IMR-90 (cell line): ENCODE data around the gene JAK1. TPM values are rescaled to one million over a fixed set of nuclear protein-coding genes. Genes with fewer than 3 reads are reported as not detected.

Experiments
- ATAC-seq: fragments of 200-7000 bp; cut with Tn5 transposase; 2 replicates; pipeline ENCODE4 v1.9.1; 2020; ENCODE audit warnings: low read depth, mild to moderate bottlenecking, moderate library complexity
- BruUV-seq: library from RNA; stranded (reverse); fragments of 400-500 nt; replicated peaks from 2 replicates; lab custom pipeline; 2021; lab: Mats Ljungman, UMichigan
- CTCF ChIA-PET: fragments of 300-600 bp; formaldehyde crosslinking; extraction: SDS; loops from one replicate; lab custom pipeline; 2021; ENCODE audit warnings: antibody characterized with exemption; lab: Yijun Ruan, JAX
- POLR2A ChIA-PET: fragments of 300-600 bp; sonication (Branson Sonifier 250); formaldehyde crosslinking; loops from one replicate; lab custom pipeline; 2022; ENCODE audit warnings: antibody characterized with exemption; ENCODE audit not compliant: unreplicated experiment; lab: Charles Lee
- DNase-seq: peaks from one replicate; pipeline ENCODE4 v3.0.0; 2013
- H2AFZ ChIP-seq: replicated peaks from 2 replicates; pipeline ENCODE3; 2013; ENCODE audit warnings: low read length, mild to moderate bottlenecking; ENCODE audit not compliant: poor library complexity
- H2AK5ac ChIP-seq: 2 replicates; pipeline ENCODE4 v1.6.1; 2013; ENCODE audit warnings: low read depth, low read length, inconsistent platforms
- H2AK9ac ChIP-seq: replicated peaks from 2 replicates; pipeline ENCODE3; 2013; ENCODE audit warnings: mild to moderate bottlenecking, low read depth, low read length, moderate library complexity; ENCODE audit not compliant: poor library complexity
- H2BK120ac ChIP-seq: 2 replicates; pipeline ENCODE4 v1.6.1; 2013; ENCODE audit warnings: low read depth, low read length, inconsistent platforms
- H2BK15ac ChIP-seq: 3 replicates; pipeline ENCODE4 v1.6.1; 2013; ENCODE audit warnings: low read depth, low read length, inconsistent platforms
- H2BK20ac ChIP-seq: 2 replicates; pipeline ENCODE4 v1.6.1; 2013; ENCODE audit warnings: low read depth, mild to moderate bottlenecking, inconsistent platforms, low read length, moderate library complexity
- H2BK5ac ChIP-seq: 2 replicates; pipeline ENCODE4 v1.6.1; 2013; ENCODE audit warnings: mild to moderate bottlenecking, low read depth, low read length, inconsistent platforms; ENCODE audit not compliant: poor library complexity, severe bottlenecking
- H3K14ac ChIP-seq: replicated peaks from 2 replicates; pipeline ENCODE4 v1.6.1; 2013; ENCODE audit warnings: low read depth, low read length, inconsistent platforms
- H3K18ac ChIP-seq: 2 replicates; pipeline ENCODE4 v1.6.1; 2013; ENCODE audit warnings: low read depth, low read length, control low read depth
- H3K23ac ChIP-seq: 2 replicates; pipeline ENCODE4 v1.6.1; 2013; ENCODE audit warnings: low read depth, low read length, inconsistent platforms
- H3K27ac ChIP-seq: 2 replicates; pipeline ENCODE4 v1.5.1; 2013; ENCODE audit warnings: mild to moderate bottlenecking, control low read depth, low read length; ENCODE audit not compliant: insufficient read depth
- H3K27me3 ChIP-seq: 2 replicates; pipeline ENCODE4 v1.6.1; 2013; ENCODE audit warnings: low read length; ENCODE audit not compliant: control insufficient read depth, insufficient read depth
- H3K36me3 ChIP-seq: 2 replicates; pipeline ENCODE4 v1.6.1; 2013; ENCODE audit warnings: low read length, mixed read lengths; ENCODE audit not compliant: control insufficient read depth, insufficient read depth
- H3K4ac ChIP-seq: 2 replicates; pipeline ENCODE4 v1.6.1; 2013; ENCODE audit warnings: low read depth, low read length, inconsistent platforms
- H3K4me1 ChIP-seq: 2 replicates; pipeline ENCODE4 v1.6.1; 2013; ENCODE audit warnings: low read length, mixed read lengths; ENCODE audit not compliant: control insufficient read depth, insufficient read depth
- H3K4me2 ChIP-seq: 2 replicates; pipeline ENCODE4 v1.6.1; 2013; ENCODE audit warnings: low read depth, mild to moderate bottlenecking, control low read depth, low read length, moderate library complexity
- H3K4me3 ChIP-seq: 2 replicates; pipeline ENCODE4 v1.5.1; 2013; ENCODE audit warnings: low read depth, mild to moderate bottlenecking, control low read depth, low read length, moderate library complexity; ENCODE audit not compliant: insufficient read depth
- H3K56ac ChIP-seq: 2 replicates; pipeline ENCODE4 v1.6.1; 2013; ENCODE audit warnings: low read length, inconsistent platforms; ENCODE audit not compliant: insufficient read depth; ENCODE audit errors: extremely low read depth
- H3K79me1 ChIP-seq, 2 experiments: 2 replicates each; pipeline ENCODE4 v1.6.1; 2013; ENCODE audit warnings: low read length in 2 of 2, inconsistent platforms in 1 of 2, low read depth in 1 of 2
- H3K9ac ChIP-seq: 2 replicates; pipeline ENCODE4 v1.6.1; 2013; ENCODE audit warnings: low read depth, low read length, control low read depth
- H3K9me1 ChIP-seq: 2 replicates; pipeline ENCODE4 v1.6.1; 2013; ENCODE audit warnings: low read length, inconsistent platforms; ENCODE audit not compliant: insufficient read depth
- H3K9me3 ChIP-seq: 2 replicates; pipeline ENCODE4 v1.6.1; 2013; ENCODE audit warnings: low read length; ENCODE audit not compliant: control insufficient read depth, insufficient read depth
- H4K20me1 ChIP-seq: 2 replicates; pipeline ENCODE4 v1.6.1; 2013; ENCODE audit warnings: low read length, inconsistent platforms; ENCODE audit not compliant: insufficient read depth
- H4K5ac ChIP-seq: 2 replicates; pipeline ENCODE4 v1.6.1; 2013; ENCODE audit warnings: mild to moderate bottlenecking, low read depth, low read length, control low read depth
- H4K8ac ChIP-seq, 2 experiments: 2 replicates each; pipeline ENCODE4 v1.6.1; 2013; ENCODE audit warnings: low read depth in 2 of 2, low read length in 2 of 2, control low read depth in 1 of 2, inconsistent platforms in 1 of 2
- H4K91ac ChIP-seq: 2 replicates; pipeline ENCODE4 v1.6.1; 2013; ENCODE audit warnings: low read depth, low read length, inconsistent platforms; ENCODE audit not compliant: insufficient read depth
- ELK1 ChIP-seq: fragments of 150-350 bp; IDR thresholded peaks from 2 replicates; pipeline ENCODE4 v1.6.1; 2016; ENCODE audit warnings: low read depth, mild to moderate bottlenecking, low read length, moderate library complexity, borderline replicate concordance
- MXI1 ChIP-seq: IDR thresholded peaks from 2 replicates; pipeline ENCODE4 v1.6.1; 2012; ENCODE audit warnings: low read depth, mild to moderate bottlenecking, low read length, moderate library complexity, borderline replicate concordance
- WGBS, 2 experiments: methylation state at CpG; one replicate each; pipeline versions ENCODE4 v1.1.5 to v1.1.7; 2013; ENCODE audit warnings: missing lambda C conversion rate in 2 of 2; ENCODE audit not compliant: insufficient read length in 1 of 2; ENCODE audit errors: extremely low coverage in 2 of 2; 5-methylcytosine and 5-hydroxymethylcytosine counted together
- dilution Hi-C: fragments of 300-500 bp; cut with HindIII; formaldehyde crosslinking; loops from one replicate; pipeline ENCODE4 v1.14.3; 2018; ENCODE audit warnings: low sequenced_read_pairs; ENCODE audit not compliant: unreplicated experiment
- in situ Hi-C: fragments of 300-500 bp; cut with MboI; formaldehyde crosslinking; loops from 3 replicates; pipeline ENCODE4 v1.14.3; 2019; ENCODE audit warnings: low sequenced_read_pairs, inconsistent platforms, mixed read lengths
- intact Hi-C: fragments of 100-400 bp; cut with micrococcal nuclease; formaldehyde crosslinking; loops from 2 replicates; pipeline ENCODE4 v1.10.0; 2022
- polyA plus RNA-seq, 3 experiments: library from polyadenylated mRNA; depleted of rRNA; stranded (reverse); fragments of >200 nt; gene quantifications; 2 replicates each; pipeline ENCODE4 v1.2.3, GENCODE V29; 2012; ENCODE audit warnings: low replicate concordance in 1 of 3
- total RNA-seq: library from RNA; depleted of rRNA; stranded (reverse); fragments of >200 nt; gene quantifications from 2 replicates; pipeline ENCODE4 v1.2.3, GENCODE V29; 2012

Gene JAK1
- total and polyA plus RNA-seq, 2 of the 4 experiments (the other 2 are of a cell fraction), result 76.9 to 103 TPM

- no peak overlapping the region for H2BK15ac ChIP-seq
- H2BK120ac ChIP-seq, result no peak overlapping the region
- H2AK9ac ChIP-seq, result no peak overlapping the region
- H4K91ac ChIP-seq, result no peak overlapping the region
- H3K9me3 ChIP-seq, result no peaks in the 10 kb centered on the region
- intact Hi-C loops (no loop called here), dilution Hi-C loops (no loop called here), in situ Hi-C loops (no loop called here)
- ChIA-PET CTCF (no interaction called here), POLR2A (no interaction called here)
- H3K23ac ChIP-seq, result no peak overlapping the region
- no peak overlapping the region for H4K8ac ChIP-seq
- no peak overlapping the region for H3K4ac ChIP-seq
- DNase-seq (no peak), ATAC-seq (no peak)
- H2BK5ac ChIP-seq, result no peak overlapping the region
- H3K18ac ChIP-seq, result no peak overlapping the region
- WGBS, 2 experiments, result 81% methylated on average over 2 of the region's 7 CpGs; no CpG with 5 or more reads in 1 of the 2 experiments
- H4K5ac ChIP-seq, result no peak overlapping the region
- peaks cover 66% of the 10 kb centered on the region for H4K20me1 ChIP-seq
- no peaks in the 10 kb centered on the region for H3K36me3 ChIP-seq
- no peak overlapping the region for H3K9ac ChIP-seq
- no peak overlapping the region for H2AFZ ChIP-seq
- no peak overlapping the region; the same call in 1 of the 2 replicates for H3K14ac ChIP-seq
- no peak overlapping the region for H3K4me2 ChIP-seq
- H2BK20ac ChIP-seq, result no peak overlapping the region
- no peak for TF ChIP-seq ELK1
- no peak for TF ChIP-seq MXI1
- H3K4me3 ChIP-seq, result no peak overlapping the region
- peaks cover 7% of the 10 kb centered on the region; the same call in 1 of the 2 replicates for H3K9me1 ChIP-seq
- peaks cover 2% of the 10 kb centered on the region; the same call in 1 of the 2 replicates for H3K4me1 ChIP-seq
- H3K27me3 ChIP-seq, result no peaks in the 10 kb centered on the region
- no peak overlapping the region for H3K56ac ChIP-seq
- no TSS peak for BruUV-seq
- H3K27ac ChIP-seq, result no peak overlapping the region
- H3K79me1 ChIP-seq, result peaks cover 27 to 64% of the 10 kb centered on the region in 2 experiments
- H2AK5ac ChIP-seq, result no peak overlapping the region
Measured at GRCh38 chr1:64962441-64962840, 3.9 kb downstream of the JAK1 start.
